H1 (cell line): ENCODE measurements around the gene VEGFC.

Source experiments
- EGR1 ChIP-seq: IDR thresholded peaks from 2 replicates; pipeline ENCODE4 v1.6.1; 2011; ENCODE audit warnings: low read depth, low read length, borderline replicate concordance
- EP300 ChIP-seq, 2 experiments: IDR thresholded peaks; 1 replicate in 1 of 2; 2 replicates in 1 of 2; pipeline ENCODE4 v1.6.1; 2011 to 2012; ENCODE audit warnings: low read depth in 2 of 2, low read length in 2 of 2, mild to moderate bottlenecking in 2 of 2, borderline replicate concordance in 1 of 2, inconsistent platforms in 1 of 2, moderate library complexity in 1 of 2
- EZH2 ChIP-seq: fragments of 200-600 bp; sonication (generic); IDR thresholded peaks from 2 replicates; pipeline ENCODE4 v1.7.1; 2012; ENCODE audit warnings: low read depth, mild to moderate bottlenecking, moderate library complexity, low read length, inconsistent platforms; ENCODE audit not compliant: severe bottlenecking
- JUN ChIP-seq: IDR thresholded peaks from 2 replicates; pipeline ENCODE4 v1.6.1; 2011; ENCODE audit warnings: low read depth, mild to moderate bottlenecking, improper control_type of control experiment, low read length
- PHF8 ChIP-seq: fragments of 200-600 bp; sonication (generic); conservative IDR thresholded peaks from 2 replicates; pipeline ENCODE4 v1.7.1; 2012; ENCODE audit warnings: low read depth, mild to moderate bottlenecking, inconsistent platforms, low read length, moderate library complexity
- POLR2A ChIP-seq, 2 experiments: IDR thresholded peaks; 1 replicate in 1 of 2; 2 replicates in 1 of 2; pipeline ENCODE4 v1.6.1; 2011; ENCODE audit warnings: low read depth in 2 of 2, low read length in 2 of 2, mild to moderate bottlenecking in 2 of 2; ENCODE audit errors: control extremely low read depth in 1 of 2
- POLR2AphosphoS5 ChIP-seq: IDR thresholded peaks from 2 replicates; pipeline ENCODE4 v1.6.1; 2011; ENCODE audit warnings: low read depth, low read length
- POU5F1 ChIP-seq: IDR thresholded peaks from 2 replicates; pipeline ENCODE4 v1.6.1; 2011; ENCODE audit warnings: low read depth, mild to moderate bottlenecking, low read length, moderate library complexity
- SIN3A ChIP-seq, 2 experiments: IDR thresholded peaks in 1 of 2; conservative IDR thresholded peaks in 1 of 2; 2 replicates each; pipeline ENCODE4 v1.6.1; 2011 to 2012; ENCODE audit warnings: low read length in 2 of 2, improper control_type of control experiment in 1 of 2, low read depth in 1 of 2, mild to moderate bottlenecking in 1 of 2
- SIRT6 ChIP-seq: IDR thresholded peaks from one replicate; pipeline ENCODE4 v1.7.1; 2012; ENCODE audit warnings: low read length, inconsistent platforms
- SUZ12 ChIP-seq: fragments of 200-600 bp; sonication (generic); IDR thresholded peaks from 2 replicates; pipeline ENCODE4 v1.6.1; 2012; ENCODE audit warnings: mild to moderate bottlenecking, inconsistent platforms, low read length, moderate library complexity, mixed read lengths
- TAF1 ChIP-seq: IDR thresholded peaks from 2 replicates; pipeline ENCODE4 v1.6.1; 2011; ENCODE audit warnings: mild to moderate bottlenecking, low read depth, low read length
- TF ChIP-seq, protein P1 (sequence below), 3 experiments: IDR thresholded peaks; 1 replicate in 2 of 3; 2 replicates in 1 of 3; pipeline versions ENCODE4 v1.5.1 to v1.6.1; 2011; ENCODE audit warnings: low read length in 3 of 3, mild to moderate bottlenecking in 3 of 3, inconsistent platforms in 2 of 3, low read depth in 1 of 3, moderate library complexity in 1 of 3; ENCODE audit not compliant: insufficient read depth in 1 of 3; ENCODE audit errors: control extremely low read depth in 1 of 3
- TF ChIP-seq, protein P2 (sequence below): IDR thresholded peaks from 2 replicates; pipeline ENCODE4 v1.6.1; 2011; ENCODE audit warnings: low read length, improper control_type of control experiment

DNA sequence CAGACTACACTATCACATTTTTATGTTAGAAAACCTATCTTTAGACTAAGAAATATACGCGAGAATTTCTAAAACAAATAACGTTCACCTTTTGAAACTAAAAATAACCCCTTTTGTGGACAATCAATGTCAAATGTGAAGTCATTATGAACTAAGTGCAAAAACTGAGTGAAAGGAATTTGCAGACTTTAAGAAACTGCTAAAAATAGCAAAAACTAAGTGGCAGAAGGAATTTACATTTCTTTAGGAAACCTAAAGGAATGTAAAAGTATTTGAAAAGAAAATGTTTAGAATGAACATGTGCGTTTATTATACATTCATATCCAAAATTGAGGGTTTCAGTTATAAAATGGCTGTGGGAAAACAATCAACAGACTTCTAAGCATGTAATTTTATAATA lies 58.3 kb downstream of the VEGFC start:
- TF ChIP-seq, protein P1, sequence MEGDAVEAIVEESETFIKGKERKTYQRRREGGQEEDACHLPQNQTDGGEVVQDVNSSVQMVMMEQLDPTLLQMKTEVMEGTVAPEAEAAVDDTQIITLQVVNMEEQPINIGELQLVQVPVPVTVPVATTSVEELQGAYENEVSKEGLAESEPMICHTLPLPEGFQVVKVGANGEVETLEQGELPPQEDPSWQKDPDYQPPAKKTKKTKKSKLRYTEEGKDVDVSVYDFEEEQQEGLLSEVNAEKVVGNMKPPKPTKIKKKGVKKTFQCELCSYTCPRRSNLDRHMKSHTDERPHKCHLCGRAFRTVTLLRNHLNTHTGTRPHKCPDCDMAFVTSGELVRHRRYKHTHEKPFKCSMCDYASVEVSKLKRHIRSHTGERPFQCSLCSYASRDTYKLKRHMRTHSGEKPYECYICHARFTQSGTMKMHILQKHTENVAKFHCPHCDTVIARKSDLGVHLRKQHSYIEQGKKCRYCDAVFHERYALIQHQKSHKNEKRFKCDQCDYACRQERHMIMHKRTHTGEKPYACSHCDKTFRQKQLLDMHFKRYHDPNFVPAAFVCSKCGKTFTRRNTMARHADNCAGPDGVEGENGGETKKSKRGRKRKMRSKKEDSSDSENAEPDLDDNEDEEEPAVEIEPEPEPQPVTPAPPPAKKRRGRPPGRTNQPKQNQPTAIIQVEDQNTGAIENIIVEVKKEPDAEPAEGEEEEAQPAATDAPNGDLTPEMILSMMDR (IDR thresholded peaks at IDR 0.05; ENCODE audit: control extremely low read depth in 1 of 3, insufficient read depth in 1 of 3, low read depth in 1 of 3, low read length in 3 of 3) = no peak
- TF ChIP-seq JUN = no peak
- TF ChIP-seq POLR2A (IDR thresholded peaks at IDR 0.05; ENCODE audit: control extremely low read depth in 1 of 2, low read depth in 2 of 2, low read length in 2 of 2) = no peak
- TF ChIP-seq EZH2 = no peak
- no peak for TF ChIP-seq POLR2AphosphoS5
- TF ChIP-seq POU5F1 = no peak
- no peak for TF ChIP-seq EP300 (IDR thresholded peaks at IDR 0.05; ENCODE audit: borderline replicate concordance in 1 of 2, low read depth in 2 of 2, low read length in 2 of 2)
- no peak for TF ChIP-seq TAF1
- no peak for TF ChIP-seq SUZ12
- TF ChIP-seq, protein P2, sequence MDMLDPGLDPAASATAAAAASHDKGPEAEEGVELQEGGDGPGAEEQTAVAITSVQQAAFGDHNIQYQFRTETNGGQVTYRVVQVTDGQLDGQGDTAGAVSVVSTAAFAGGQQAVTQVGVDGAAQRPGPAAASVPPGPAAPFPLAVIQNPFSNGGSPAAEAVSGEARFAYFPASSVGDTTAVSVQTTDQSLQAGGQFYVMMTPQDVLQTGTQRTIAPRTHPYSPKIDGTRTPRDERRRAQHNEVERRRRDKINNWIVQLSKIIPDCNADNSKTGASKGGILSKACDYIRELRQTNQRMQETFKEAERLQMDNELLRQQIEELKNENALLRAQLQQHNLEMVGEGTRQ = no peak
- TF ChIP-seq PHF8 = no peak
- TF ChIP-seq EGR1 = no peak
- TF ChIP-seq SIRT6 = no peak
- TF ChIP-seq SIN3A (conservative IDR thresholded peaks at IDR 0.05 in 1 of 2, IDR thresholded peaks at IDR 0.05 in 1 of 2; ENCODE audit: low read depth in 1 of 2, low read length in 2 of 2) = no peak
